ENCODE results near the gene COPZ2.

DNA sequence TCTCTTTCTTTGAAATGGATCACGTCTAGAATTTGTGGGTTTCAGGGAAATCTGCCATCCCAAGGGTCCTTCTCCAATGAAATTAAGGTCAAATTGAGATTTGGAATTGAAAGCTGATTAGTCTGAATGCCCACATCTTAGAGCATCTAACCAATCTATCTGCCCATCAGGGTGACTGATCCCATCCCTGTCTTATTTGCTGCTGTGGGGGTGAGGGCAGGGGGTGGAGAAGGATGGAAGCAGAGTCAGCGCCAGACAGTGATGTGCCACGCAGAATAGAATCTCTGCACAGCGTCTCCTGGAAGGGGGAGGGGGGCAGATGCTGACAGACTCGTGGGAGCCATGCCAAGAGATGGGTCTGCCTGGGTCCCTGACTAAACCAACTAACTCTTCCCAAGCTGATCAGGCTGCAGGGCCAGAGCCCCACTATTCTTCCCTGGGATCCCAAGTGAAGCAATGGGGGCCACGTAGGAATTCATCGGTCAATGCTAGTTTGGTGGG is 34.6 kb downstream of the COPZ2 start:
- TF ChIP-seq, protein P1, sequence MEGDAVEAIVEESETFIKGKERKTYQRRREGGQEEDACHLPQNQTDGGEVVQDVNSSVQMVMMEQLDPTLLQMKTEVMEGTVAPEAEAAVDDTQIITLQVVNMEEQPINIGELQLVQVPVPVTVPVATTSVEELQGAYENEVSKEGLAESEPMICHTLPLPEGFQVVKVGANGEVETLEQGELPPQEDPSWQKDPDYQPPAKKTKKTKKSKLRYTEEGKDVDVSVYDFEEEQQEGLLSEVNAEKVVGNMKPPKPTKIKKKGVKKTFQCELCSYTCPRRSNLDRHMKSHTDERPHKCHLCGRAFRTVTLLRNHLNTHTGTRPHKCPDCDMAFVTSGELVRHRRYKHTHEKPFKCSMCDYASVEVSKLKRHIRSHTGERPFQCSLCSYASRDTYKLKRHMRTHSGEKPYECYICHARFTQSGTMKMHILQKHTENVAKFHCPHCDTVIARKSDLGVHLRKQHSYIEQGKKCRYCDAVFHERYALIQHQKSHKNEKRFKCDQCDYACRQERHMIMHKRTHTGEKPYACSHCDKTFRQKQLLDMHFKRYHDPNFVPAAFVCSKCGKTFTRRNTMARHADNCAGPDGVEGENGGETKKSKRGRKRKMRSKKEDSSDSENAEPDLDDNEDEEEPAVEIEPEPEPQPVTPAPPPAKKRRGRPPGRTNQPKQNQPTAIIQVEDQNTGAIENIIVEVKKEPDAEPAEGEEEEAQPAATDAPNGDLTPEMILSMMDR (conservative IDR thresholded peaks at IDR 0.05 in 1 of 2, IDR thresholded peaks at IDR 0.05 in 1 of 2; ENCODE audit: extremely low read depth in 1 of 2, insufficient read depth in 1 of 2, low read depth in 1 of 2, low read length in 2 of 2) = no peak
- TF ChIP-seq EZH2 (IDR thresholded peaks at IDR 0.05; ENCODE audit: borderline replicate concordance, low read length) = no peak
